Body of pancreas (tissue), 4 donors: ENCODE measurements around the gene PRRG3.

Experiments
- CTCF ChIP-seq, 7 experiments: fragments of 450-650 bp in 4 of 7; fragments of 200-600 bp in 3 of 7; sonication (generic) in 3 of 7; IDR thresholded peaks; one replicate each; pipeline ENCODE4 v1.5.1; 2016 to 2019; ENCODE audit warnings: antibody characterized with exemption in 7 of 7
- POLR2A ChIP-seq, 3 donors: fragments of 450-650 bp; IDR thresholded peaks; one replicate each; pipeline ENCODE4 v1.6.1; 2016; ENCODE audit warnings: antibody characterized with exemption in 3 of 3, mild to moderate bottlenecking in 2 of 3

- TF ChIP-seq POLR2A (IDR thresholded peaks at IDR 0.05) = no peak
- no peak for TF ChIP-seq CTCF (IDR thresholded peaks at IDR 0.05)
Measured at GRCh38 chrX:151738751-151739150, 43.5 kb downstream of the PRRG3 start.
